Globus pallidus (tissue), 1 donor: Measurements from ENCODE around the gene MPZL3.
"Not testable (repeated sequence)": the region's sequence is repeated elsewhere in the genome, so short reads cannot be mapped to it uniquely, and the experiment has no call there.

Experiments used
- DNase-seq: peaks from one replicate; pipeline ENCODE4 v3.0.0-alpha.2; 2015; ENCODE audit warnings: low spot score

MPZL3 gene

DNA sequence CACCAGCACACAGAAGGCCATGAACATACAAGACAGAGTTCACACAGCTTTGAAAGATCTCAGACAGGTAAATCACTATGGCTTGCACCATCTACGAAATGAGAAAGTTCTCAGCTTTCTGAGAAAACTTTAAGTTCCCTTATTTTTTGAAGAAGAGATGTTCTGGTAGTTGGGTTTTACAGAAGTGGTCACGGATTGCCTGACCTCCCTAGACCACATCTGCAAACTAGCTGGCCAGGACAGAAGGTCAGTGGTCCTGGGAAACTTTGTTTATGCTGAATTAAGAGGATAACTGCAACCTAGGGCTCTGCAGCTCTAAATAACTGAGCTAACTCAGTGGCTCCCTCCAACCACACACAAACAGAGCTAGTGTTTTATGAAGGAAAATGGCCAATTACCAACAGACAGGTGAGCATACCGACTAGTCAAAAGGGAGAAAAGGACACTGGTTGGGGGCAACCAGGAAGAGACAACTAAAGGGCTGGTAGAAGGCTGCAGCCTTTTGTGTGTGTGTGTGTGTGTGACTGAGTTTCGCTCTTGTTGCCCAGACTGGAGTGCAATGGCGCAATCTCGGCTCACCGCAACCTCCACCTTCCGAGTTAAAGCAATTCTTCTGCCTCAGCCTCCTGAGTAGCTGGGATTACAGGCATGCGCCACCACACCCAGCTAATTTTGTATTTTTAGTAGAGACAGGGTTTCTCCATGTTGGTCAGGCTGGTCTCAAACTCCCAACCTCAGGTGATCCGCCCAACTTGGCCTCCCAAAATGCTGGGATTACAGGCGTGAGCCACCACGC is 67.2 kb downstream of the MPZL3 start:
- DNase-seq, result no peak

GRCh38 chr11:118183691-118184090 is 68.5 kb downstream of the MPZL3 start:
- DNase-seq, result not testable (repeated sequence)

GRCh38 chr11:118180300-118180703 is 71.9 kb downstream of the MPZL3 start:
- DNase-seq, result peak; percentile 94

DNA sequence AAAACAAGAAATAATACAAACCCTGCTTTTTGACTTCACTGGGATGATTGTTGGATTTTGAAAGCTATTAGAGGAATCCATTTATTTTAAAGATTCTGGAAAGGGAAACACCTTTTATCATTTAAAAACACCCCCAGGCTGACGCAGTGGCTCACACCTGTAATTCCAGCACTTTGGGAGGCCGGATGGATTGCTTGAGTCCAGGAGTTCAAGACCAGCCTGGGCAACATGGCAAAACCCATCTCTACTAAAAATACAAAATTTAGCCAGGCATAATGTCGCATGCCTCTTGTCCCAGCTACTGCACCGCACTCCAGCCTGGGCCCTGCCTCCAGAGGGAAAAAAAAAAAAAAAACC is 75.4 kb downstream of the MPZL3 start:
- no peak for DNase-seq
